SU-DHL-6 (cell line): Measurements from ENCODE around the gene GPSM1.

ENCODE experiments used
- H2AFZ ChIP-seq: fragments of 200-600 bp; sonication (generic); 2 replicates; pipeline ENCODE4 v1.6.1; 2014; ENCODE audit warnings: low read depth, mild to moderate bottlenecking, moderate library complexity, mixed read lengths, antibody characterized with exemption, low read length; ENCODE audit not compliant: severe bottlenecking
- H3F3A ChIP-seq: fragments of 200-600 bp; shearing (Covaris generic); 2 replicates; pipeline ENCODE4 v1.6.0; 2016; ENCODE audit warnings: antibody characterized with exemption, mild to moderate bottlenecking; ENCODE audit not compliant: insufficient read depth
- H3K27ac ChIP-seq: fragments of 200-600 bp; sonication (generic); 2 replicates; pipeline ENCODE4 v1.5.1; 2016; ENCODE audit warnings: low read depth, mild to moderate bottlenecking, low read length, moderate library complexity, mixed read lengths
- H3K27me3 ChIP-seq: fragments of 200-600 bp; sonication (generic), shearing (Covaris generic); 2 replicates; pipeline ENCODE4 v1.6.0; 2014; ENCODE audit warnings: mild to moderate bottlenecking, low read length
- H3K36me3 ChIP-seq: fragments of 200-600 bp; sonication (generic); 2 replicates; pipeline ENCODE4 v1.6.1; 2014; ENCODE audit warnings: mild to moderate bottlenecking, low read length, mixed read lengths
- H3K4me2 ChIP-seq: fragments of 300-600, 200-600 bp; shearing (Covaris generic), sonication (generic); 2 replicates; pipeline ENCODE4 v1.6.0; 2014; ENCODE audit warnings: low read length, low read depth, mild to moderate bottlenecking; ENCODE audit not compliant: poor library complexity, severe bottlenecking
- H3K4me3 ChIP-seq: fragments of 200-600 bp; sonication (generic); 2 replicates; pipeline ENCODE4 v1.5.1; 2014; ENCODE audit warnings: antibody characterized with exemption, low read length, mild to moderate bottlenecking, mixed read lengths; ENCODE audit not compliant: insufficient read depth, poor library complexity, severe bottlenecking
- H3K79me2 ChIP-seq: fragments of 200-600 bp; sonication (generic); 2 replicates; pipeline ENCODE4 v1.6.1; 2014; ENCODE audit warnings: mild to moderate bottlenecking, low read length, moderate library complexity; ENCODE audit not compliant: insufficient read depth
- H3K9ac ChIP-seq: fragments of 200-600 bp; sonication (generic); 2 replicates; pipeline ENCODE4 v1.7.0; 2014; ENCODE audit warnings: mild to moderate bottlenecking, low read length
- H3K9me2 ChIP-seq: fragments of 200-600 bp; sonication (generic); replicated peaks from 2 replicates; pipeline ENCODE4 v1.6.1; 2014; ENCODE audit warnings: low read length; ENCODE audit not compliant: insufficient read depth
- H3K9me3 ChIP-seq: fragments of 200-600 bp; sonication (generic); 2 replicates; pipeline ENCODE4 v1.6.1; 2014; ENCODE audit warnings: low read length, mixed read lengths; ENCODE audit not compliant: insufficient read depth
- H4K20me1 ChIP-seq: fragments of 200-600 bp; sonication (generic); 2 replicates; pipeline ENCODE4 v1.6.1; 2014; ENCODE audit warnings: low read depth, mild to moderate bottlenecking, antibody characterized with exemption, low read length, moderate library complexity, mixed read lengths
- EZH2phosphoT487 ChIP-seq: fragments of 200-600 bp; sonication (generic), shearing (Covaris generic); conservative IDR thresholded peaks from 2 replicates; pipeline ENCODE4 v1.6.1; 2018; ENCODE audit warnings: mild to moderate bottlenecking, antibody characterized with exemption, low read length, moderate library complexity, mixed read lengths
- TF ChIP-seq, protein P1 (sequence below): fragments of 200-600 bp; sonication (generic); IDR thresholded peaks from one replicate; pipeline ENCODE4 v1.5.1; 2017; ENCODE audit warnings: antibody characterized with exemption, mild to moderate bottlenecking, low read length, moderate library complexity; ENCODE audit not compliant: insufficient read depth, poor library complexity, severe bottlenecking

GPSM1 gene

DNA sequence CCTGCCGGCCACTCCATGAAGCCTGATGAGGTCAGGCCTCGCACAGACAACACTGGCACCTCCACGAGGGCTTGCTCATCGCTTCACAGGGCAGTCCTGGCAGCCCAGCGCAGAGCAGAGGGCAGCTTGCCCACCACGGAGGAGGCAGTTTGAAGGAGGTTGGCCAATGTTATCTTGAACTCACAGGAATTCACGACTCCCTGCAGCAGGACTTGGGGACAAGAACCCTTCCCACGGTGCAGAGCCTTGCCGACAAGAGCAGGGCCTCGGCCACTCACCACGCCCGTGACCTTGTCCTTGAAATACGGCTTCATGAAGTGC is 67.6 kb downstream of the GPSM1 start:
- no peaks in the 10 kb centered on the region for H3K9me3 ChIP-seq
- H3K79me2 ChIP-seq = peaks cover 22% of the 10 kb centered on the region
- TF ChIP-seq, protein P1, sequence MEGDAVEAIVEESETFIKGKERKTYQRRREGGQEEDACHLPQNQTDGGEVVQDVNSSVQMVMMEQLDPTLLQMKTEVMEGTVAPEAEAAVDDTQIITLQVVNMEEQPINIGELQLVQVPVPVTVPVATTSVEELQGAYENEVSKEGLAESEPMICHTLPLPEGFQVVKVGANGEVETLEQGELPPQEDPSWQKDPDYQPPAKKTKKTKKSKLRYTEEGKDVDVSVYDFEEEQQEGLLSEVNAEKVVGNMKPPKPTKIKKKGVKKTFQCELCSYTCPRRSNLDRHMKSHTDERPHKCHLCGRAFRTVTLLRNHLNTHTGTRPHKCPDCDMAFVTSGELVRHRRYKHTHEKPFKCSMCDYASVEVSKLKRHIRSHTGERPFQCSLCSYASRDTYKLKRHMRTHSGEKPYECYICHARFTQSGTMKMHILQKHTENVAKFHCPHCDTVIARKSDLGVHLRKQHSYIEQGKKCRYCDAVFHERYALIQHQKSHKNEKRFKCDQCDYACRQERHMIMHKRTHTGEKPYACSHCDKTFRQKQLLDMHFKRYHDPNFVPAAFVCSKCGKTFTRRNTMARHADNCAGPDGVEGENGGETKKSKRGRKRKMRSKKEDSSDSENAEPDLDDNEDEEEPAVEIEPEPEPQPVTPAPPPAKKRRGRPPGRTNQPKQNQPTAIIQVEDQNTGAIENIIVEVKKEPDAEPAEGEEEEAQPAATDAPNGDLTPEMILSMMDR = no peak
- TF ChIP-seq EZH2phosphoT487 = no peak
- H3F3A ChIP-seq = no peaks in the 10 kb centered on the region
- no peaks in the 10 kb centered on the region for H3K9me2 ChIP-seq
- no peaks in the 10 kb centered on the region; the same call in 1 of the 2 replicates for H4K20me1 ChIP-seq
- H3K27me3 ChIP-seq = no peaks in the 10 kb centered on the region
- H3K27ac ChIP-seq = no peak overlapping the region
- H3K4me2 ChIP-seq = no peak overlapping the region
- H3K9ac ChIP-seq = no peak overlapping the region
- no peak overlapping the region for H3K4me3 ChIP-seq
- no peak overlapping the region for H2AFZ ChIP-seq
- no peaks in the 10 kb centered on the region; the same call in 1 of the 2 replicates for H3K36me3 ChIP-seq

DNA sequence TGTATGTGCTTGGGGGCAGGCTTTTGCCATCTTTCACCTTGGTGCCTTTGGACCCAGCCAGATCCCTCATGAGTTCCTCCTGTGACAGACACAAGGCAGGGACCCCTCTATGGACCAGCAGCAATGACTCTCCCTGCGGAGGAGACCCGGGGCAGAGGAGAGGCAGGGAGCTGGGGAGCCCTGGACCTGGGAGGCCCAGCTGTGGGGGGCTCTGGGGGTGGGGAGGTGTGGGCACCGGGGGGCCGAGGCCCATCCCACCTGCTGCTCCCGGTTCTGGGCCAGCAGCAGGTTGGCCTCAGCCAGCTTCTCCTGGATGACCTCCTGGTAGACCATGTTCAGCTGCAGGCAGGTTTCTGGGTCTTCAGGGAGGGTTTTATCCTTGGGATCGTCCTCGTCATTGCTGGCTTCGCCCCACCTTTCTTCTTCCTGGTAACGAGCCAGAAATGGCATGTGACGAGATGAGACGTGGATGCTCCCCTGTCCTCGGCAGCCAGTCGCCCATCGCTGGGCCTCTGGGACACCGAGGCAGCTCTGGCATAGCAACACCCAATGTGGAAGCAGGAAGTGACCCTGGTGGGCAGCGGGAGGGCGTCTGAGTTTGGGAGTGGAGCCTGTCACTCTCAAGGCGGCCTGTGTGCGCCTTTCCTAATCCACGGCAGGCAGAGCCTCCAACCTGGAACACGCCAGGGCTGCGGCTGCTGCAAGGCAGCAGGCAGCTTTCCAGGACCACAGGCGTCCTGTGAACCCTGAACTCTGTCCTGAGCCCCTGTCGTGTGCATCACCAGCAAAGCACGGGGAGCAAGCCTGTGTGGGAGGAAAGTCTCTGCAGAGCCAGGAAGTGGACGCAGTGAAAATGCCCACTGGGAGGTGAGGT is 68.2 kb downstream of the GPSM1 start:
- no peak overlapping the region for H3K27ac ChIP-seq
- peaks cover 22% of the 10 kb centered on the region for H3K79me2 ChIP-seq
- H3K9me3 ChIP-seq = no peaks in the 10 kb centered on the region
- no peak overlapping the region for H3K9ac ChIP-seq
- H4K20me1 ChIP-seq = no peaks in the 10 kb centered on the region; the same call in 1 of the 2 replicates
- H3F3A ChIP-seq = no peaks in the 10 kb centered on the region; the same call in 1 of the 2 replicates
- H3K9me2 ChIP-seq = no peaks in the 10 kb centered on the region
- no peak overlapping the region for H3K4me2 ChIP-seq
- H3K4me3 ChIP-seq = no peak overlapping the region
- H3K36me3 ChIP-seq = no peaks in the 10 kb centered on the region; the same call in 1 of the 2 replicates
- no peaks in the 10 kb centered on the region for H3K27me3 ChIP-seq
- no peak overlapping the region for H2AFZ ChIP-seq
- TF ChIP-seq, protein P1 = no peak
- TF ChIP-seq EZH2phosphoT487 = no peak

DNA sequence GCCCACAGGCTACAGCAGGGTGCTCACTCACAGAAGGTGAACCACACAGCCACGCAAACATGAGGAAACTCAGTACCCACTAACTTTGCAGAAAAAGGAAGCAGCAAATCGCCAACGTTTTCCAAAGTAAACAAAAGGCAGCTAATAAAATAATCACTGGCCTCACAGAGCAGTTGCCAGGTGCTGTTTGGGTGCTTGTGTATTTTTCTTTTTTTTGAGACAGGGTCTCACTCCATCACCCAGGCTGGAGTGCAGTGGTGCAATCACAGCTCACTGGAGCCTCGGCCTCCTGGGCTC is 68.8 kb downstream of the GPSM1 start:
- H4K20me1 ChIP-seq = no peaks in the 10 kb centered on the region; the same call in 1 of the 2 replicates
- no peak overlapping the region for H3K9ac ChIP-seq
- TF ChIP-seq, protein P1 = no peak
- no peak for TF ChIP-seq EZH2phosphoT487
- no peaks in the 10 kb centered on the region for H3K9me3 ChIP-seq
- H3F3A ChIP-seq = peaks cover 3% of the 10 kb centered on the region; the same call in 1 of the 2 replicates
- no peak overlapping the region for H3K4me3 ChIP-seq
- H3K79me2 ChIP-seq = peaks cover 22% of the 10 kb centered on the region
- H3K27ac ChIP-seq = no peak overlapping the region
- no peak overlapping the region for H3K4me2 ChIP-seq
- no peaks in the 10 kb centered on the region for H3K36me3 ChIP-seq
- no peak overlapping the region for H2AFZ ChIP-seq
- no peaks in the 10 kb centered on the region for H3K27me3 ChIP-seq
- no peaks in the 10 kb centered on the region for H3K9me2 ChIP-seq
